ENCODE results near the gene RGS10. TPM values are rescaled to one million over a fixed set of nuclear protein-coding genes. Genes with fewer than 3 reads are reported as not detected.
"Not testable (repeated sequence)": the region's sequence is repeated elsewhere in the genome, so short reads cannot be mapped to it uniquely, and the experiment has no call there.

The RGS10 gene
- total RNA-seq, 1 donor from 2014 or later, result 3.6 TPM

- no peak for DNase-seq (ENCODE audit: low read depth in 2 of 2)
These were observed 3.1 kb downstream of the RGS10 start for GRCh38 chr10:119539359-119539825.

GRCh38 chr10:119538632-119539358 lies 3.7 kb downstream of the RGS10 start:
- DNase-seq (ENCODE audit: low read depth in 2 of 2), result no peak

- no peak for DNase-seq (ENCODE audit: low read depth in 2 of 2)
These were observed 4.4 kb downstream of the RGS10 start for GRCh38 chr10:119537953-119538630.

GRCh38 chr10:119536508-119537025 lies 6.0 kb downstream of the RGS10 start:
- DNase-seq (ENCODE audit: low read depth in 2 of 2), result no peak

- no peak for DNase-seq (ENCODE audit: low read depth in 2 of 2)
These were observed 6.5 kb downstream of the RGS10 start for GRCh38 chr10:119535837-119536507.

- no peak for DNase-seq (ENCODE audit: low read depth in 2 of 2)
These were observed 7.2 kb downstream of the RGS10 start for GRCh38 chr10:119535305-119535704.

GRCh38 chr10:119533473-119533872 lies 9.0 kb downstream of the RGS10 start:
- DNase-seq (ENCODE audit: low read depth in 2 of 2), result no peak

- not testable (repeated sequence) for DNase-seq (ENCODE audit: low read depth in 2 of 2)
These were observed 9.7 kb downstream of the RGS10 start for GRCh38 chr10:119532791-119533190.

GRCh38 chr10:119532251-119532650 lies 10.3 kb downstream of the RGS10 start:
- not testable (repeated sequence) for DNase-seq (ENCODE audit: low read depth in 2 of 2)

- DNase-seq (ENCODE audit: low read depth in 2 of 2), result no peak
These were observed 11.5 kb downstream of the RGS10 start for GRCh38 chr10:119531067-119531466.

GRCh38 chr10:119528663-119529237 lies 13.8 kb downstream of the RGS10 start:
- DNase-seq (ENCODE audit: low read depth in 2 of 2), result not testable (repeated sequence)

- no peak for DNase-seq (ENCODE audit: low read depth in 2 of 2)
These were observed 15.6 kb downstream of the RGS10 start for GRCh38 chr10:119526621-119527592.

- no peak for DNase-seq (ENCODE audit: low read depth in 2 of 2)
These were observed 16.4 kb downstream of the RGS10 start for GRCh38 chr10:119526149-119526548.

GRCh38 chr10:119525116-119525515 lies 17.4 kb downstream of the RGS10 start:
- DNase-seq (ENCODE audit: low read depth in 2 of 2), result no peak

GRCh38 chr10:119524720-119525070 lies 17.8 kb downstream of the RGS10 start:
- no peak for DNase-seq (ENCODE audit: low read depth in 2 of 2)

GRCh38 chr10:119523895-119524719 lies 18.4 kb downstream of the RGS10 start:
- no peak for DNase-seq (ENCODE audit: low read depth in 2 of 2)

GRCh38 chr10:119522747-119523426 lies 19.6 kb downstream of the RGS10 start:
- no peak for DNase-seq (ENCODE audit: low read depth in 2 of 2)

- DNase-seq (ENCODE audit: low read depth in 2 of 2), result peak in 1 of 2 donors; percentile 73
These were observed 20.9 kb downstream of the RGS10 start for GRCh38 chr10:119521443-119522204.
